Stimulated activated naive CD4-positive, alpha-beta T cell (primary cell): ENCODE results near the gene SEPSECS.

ENCODE experiments used
- DNase-seq, 6 experiments: peaks; one replicate each; lab custom pipeline; 2025; lab: John Stamatoyannopoulos, UW

The SEPSECS gene

DNA sequence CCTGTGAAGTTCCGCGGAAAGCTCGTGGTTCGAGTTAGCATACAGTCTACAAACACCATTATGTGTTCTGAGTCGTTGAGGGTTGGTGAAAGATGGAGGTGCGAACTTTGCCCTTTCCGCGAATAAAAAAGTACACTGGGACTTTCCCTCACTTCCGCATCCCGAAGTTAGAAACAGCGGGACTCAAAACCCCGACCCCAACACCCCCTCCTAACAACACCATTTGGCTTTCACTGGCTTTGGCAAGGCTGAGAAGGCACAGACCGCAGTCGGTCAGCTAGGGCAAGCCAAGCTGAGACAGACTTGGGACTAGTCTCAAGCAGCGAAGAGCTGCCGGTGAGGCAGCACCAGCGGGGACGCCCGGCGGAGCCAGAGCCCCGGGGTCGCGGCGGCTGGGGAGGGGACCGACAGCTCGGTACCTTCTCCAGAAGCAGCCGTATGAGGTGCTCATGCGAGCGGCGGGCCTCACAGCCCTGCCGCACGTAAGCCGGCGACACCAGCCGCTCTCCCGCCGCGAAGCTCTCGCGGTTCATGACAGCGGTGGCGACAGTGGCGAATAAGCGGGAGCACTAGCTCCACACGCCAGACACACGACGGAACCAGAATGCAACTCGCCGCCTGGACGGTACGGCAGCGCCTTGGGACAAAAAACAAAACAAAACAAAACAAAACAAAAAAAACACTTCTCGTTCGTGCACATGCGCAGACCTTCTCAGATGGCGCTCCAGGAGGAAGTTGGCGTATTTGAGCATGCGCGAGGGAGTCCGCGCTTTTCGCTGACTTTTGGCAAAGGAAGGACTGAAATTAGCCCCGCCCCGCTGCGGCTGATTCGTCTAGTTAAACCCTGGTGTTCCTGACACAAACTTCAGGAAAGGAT, at the start of gene SEPSECS:
TSS of gene SEPSECS (minus strand) at position 613 of the 877 bp plus-strand sequence. CDS start at position 533, 80 bp downstream.
- peak; percentile 84 to 96 (median 95) for DNase-seq

DNA sequence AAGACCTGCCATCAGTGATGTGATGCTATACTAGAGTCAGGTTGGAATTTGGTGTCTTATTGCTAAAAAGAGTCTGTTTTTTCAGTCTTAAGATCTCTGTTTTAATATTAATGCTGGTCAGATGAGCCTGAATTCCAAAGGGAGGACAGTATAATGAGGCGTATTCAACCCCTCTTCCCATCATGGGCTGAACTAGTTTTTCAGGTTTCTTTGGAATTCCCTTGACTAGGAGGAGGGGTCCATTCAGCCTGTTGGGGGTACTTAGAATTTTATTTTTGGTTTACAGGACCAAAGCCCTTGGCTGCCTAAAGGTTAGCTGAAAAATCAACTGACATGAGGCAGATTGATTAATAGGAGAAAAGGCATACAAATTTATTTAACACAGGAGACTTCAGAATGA, 49.5 kb upstream of the SEPSECS start:
- DNase-seq, result no peak

DNA sequence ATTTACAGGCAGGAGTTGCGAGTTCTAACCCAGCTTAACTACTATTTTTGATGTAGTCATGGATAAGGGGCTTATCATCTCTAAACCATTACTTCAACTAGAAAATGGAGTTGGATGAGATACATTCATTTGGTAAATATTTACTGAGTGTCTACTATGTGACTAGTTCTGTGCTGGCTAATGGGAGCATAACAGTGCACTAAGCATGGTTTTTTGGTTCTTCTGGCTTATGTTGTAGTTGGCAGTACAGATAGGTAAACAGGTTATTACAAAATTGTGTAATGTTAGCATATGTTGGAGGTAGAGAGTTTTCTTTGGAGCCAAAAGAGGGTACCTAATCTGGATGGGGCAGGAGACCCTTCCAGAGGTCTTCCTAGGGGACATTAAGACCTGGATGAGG, 47.7 kb upstream of the SEPSECS start:
- DNase-seq, result no peak

DNA sequence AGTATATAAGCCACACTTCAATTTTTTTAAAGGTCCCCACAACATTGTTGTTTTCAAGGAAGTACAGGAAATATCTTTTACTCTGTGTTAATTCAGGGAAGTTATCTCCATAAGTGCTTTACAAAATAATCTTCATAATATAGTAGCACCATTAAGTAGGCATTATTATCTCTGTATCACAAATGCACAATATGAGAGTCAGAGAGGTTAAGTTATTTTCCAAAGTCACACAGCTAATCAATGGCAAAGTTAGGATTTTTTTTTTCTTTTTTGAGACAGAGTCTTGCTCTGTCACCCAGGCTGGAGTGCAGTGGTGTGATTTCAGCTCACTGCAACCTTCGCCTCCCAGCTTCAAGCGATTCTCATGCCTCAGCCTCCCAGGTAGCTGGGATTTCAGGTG, 38.5 kb upstream of the SEPSECS start:
- no peak for DNase-seq

DNA sequence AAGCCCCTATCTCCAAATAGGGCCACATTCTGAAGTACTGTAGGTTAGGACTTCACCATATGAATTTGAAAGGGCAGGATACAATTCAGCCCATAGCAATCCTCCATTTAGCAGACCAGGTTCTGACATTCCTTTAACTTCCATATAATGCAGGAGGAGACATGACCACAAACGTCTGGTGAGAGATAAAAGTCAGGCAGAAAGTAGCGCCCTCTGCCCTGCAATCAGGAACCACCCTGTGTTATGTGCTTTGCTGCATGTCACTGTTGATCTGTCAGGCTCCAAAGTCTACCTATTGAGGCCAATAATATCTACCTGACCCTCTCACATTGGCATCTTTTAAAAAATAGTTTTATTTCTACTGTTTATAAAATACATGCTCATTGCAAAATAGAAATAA, 30.2 kb upstream of the SEPSECS start:
- no peak for DNase-seq

DNA sequence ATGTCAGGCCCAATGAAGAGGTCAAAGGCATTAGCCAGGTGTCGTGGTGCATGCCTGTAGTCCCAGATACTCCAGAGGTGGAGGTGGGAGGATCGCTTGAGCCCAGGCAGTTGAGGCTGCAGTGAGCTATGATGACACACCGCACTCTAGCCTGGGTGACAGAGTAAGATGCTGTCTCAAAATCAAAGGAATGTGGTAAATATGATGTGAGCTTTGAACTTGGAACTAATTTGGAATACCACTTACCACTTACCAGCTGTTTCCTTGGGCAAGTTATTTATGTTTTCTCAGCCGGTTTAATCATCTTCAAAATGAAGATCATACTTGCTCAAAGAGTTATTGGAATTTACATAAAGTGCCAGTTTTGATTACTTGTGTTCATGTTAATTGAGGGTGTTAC, 23.8 kb upstream of the SEPSECS start:
- no peak for DNase-seq

GRCh38 chr4:25182937-25183336, 22.7 kb upstream of the SEPSECS start:
- no peak for DNase-seq

GRCh38 chr4:25180524-25181131, 20.4 kb upstream of the SEPSECS start:
- DNase-seq, result peak in 3 of 6 experiments; percentile 2 to 18 (median 15)

GRCh38 chr4:25178838-25179261, 18.6 kb upstream of the SEPSECS start:
- peak in 4 of 6 experiments; percentile 0 to 64 (median 38) for DNase-seq

DNA sequence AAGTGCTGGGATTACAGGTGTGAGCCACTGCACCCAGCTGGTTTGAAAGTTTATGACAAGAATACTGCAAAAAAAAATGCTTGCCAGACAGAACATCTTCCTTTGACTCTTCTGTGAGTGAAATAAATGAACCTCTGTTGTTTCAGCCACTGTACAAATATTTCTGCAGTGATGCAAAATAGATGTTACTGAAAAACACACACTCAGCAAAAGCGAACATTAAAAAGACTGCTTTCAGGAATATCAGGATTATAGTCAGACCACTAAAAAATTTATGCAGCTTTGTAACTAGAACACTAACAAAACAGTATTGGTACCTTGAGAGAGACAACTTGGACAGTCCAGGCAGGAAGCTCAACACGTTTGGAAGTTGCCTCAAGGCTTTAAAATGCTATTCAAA, 16.9 kb upstream of the SEPSECS start:
- no peak for DNase-seq

DNA sequence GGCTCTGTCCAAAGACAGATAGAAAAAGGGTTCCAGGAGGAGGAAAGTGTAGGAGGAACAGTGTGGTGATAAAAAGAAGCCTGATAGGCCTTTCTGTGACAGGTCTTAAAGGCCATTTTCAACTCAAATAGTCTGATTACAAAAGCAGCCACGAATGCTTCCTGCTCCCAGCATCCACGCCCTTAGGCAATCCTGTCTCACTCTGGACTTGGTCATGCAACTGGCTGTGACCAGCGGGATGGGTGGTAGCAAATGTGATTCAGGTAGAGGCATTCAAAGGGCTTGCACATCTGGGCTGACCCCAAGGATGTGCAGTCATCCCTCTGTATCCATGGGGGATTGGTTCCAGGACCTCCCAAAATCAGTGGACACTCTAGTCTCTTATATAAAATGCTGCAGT, 14.4 kb upstream of the SEPSECS start:
- DNase-seq, result no peak

- DNase-seq, result no peak
These were observed 13.0 kb upstream of the SEPSECS start for GRCh38 chr4:25172961-25173915.

- DNase-seq, result no peak
These were observed 11.1 kb upstream of the SEPSECS start for GRCh38 chr4:25171201-25171865.

- DNase-seq, result no peak
These were observed 9.2 kb upstream of the SEPSECS start for GRCh38 chr4:25169446-25169845.

DNA sequence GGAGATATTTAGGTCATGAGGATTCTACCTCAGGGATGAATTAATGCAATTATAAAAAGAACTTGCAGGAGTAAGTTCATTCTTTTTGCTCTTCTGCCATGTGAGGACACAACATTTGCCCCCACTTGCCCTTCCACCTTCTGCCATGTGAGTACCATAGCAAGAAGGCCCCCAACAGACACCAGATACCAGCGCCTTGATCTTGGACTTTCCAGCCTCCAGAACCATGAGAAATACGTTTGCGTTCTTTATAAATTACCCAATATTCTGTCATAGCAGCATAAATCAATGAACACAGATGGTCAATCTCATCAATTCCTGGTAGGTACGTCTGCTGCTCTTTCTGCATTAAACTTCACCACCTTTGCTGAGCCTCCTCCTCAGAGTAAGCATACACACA, 5.7 kb upstream of the SEPSECS start:
- no peak for DNase-seq

DNA sequence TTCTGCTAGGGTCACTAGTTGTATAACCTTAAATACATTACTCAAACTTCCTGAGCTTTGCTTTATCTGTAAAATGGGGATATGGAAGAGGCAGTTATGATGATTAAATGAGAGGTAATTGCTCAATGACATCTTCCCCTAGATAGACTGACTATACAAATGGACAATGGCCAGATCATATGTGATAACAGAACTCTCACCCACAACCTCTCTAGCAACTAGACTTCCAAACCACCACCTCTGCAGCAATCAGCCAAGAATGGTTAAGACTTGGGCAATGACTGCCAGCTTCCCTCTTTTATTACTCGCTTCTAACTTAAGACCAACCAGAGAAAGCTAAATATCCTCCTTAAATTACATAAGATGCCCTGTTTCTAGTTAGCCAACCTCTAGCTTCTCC, 2.9 kb upstream of the SEPSECS start:
- no peak for DNase-seq

DNA sequence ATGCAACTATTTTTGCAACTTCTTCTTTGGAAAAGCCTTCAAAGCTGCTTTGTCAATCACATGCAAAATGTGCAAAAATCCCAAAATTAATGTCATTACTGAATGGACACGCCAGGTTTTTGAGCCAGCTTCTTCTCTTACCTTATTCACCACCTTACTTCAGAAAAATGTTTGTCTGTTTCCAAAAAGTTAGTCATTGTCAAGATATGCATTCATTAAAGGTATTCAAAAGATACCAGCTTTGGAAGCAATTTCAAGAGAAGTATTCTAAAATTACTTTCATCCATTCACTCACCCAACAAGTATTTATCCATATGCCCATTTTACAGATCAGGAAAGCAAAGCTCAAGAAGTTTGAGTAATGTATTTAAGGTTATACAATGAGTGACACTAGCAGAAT, 2.3 kb upstream of the SEPSECS start:
- DNase-seq, result no peak

DNA sequence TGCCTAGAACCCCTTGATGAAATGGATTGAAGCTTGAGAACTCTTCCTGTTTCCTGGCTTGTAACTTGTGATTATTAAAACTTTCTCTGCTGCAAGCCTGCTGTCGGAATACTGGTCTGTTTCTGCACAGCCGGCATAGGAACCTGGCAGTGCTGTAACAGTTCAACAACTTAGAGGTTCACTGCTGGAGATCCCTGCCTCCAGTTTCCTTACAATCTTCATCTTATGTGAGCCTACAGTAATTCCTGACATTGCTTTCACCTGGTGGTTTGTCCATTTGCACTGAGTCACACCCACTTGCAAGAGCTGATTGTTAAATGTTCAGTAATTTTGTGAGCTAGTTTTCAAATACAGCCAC, 1.3 kb upstream of the SEPSECS start:
- peak in 1 of 6 experiments; percentile 7 for DNase-seq

- peak in 2 of 6 experiments; percentile 2 to 30 for DNase-seq
These were observed 704 bp upstream of the SEPSECS start for GRCh38 chr4:25160714-25161592.

DNA sequence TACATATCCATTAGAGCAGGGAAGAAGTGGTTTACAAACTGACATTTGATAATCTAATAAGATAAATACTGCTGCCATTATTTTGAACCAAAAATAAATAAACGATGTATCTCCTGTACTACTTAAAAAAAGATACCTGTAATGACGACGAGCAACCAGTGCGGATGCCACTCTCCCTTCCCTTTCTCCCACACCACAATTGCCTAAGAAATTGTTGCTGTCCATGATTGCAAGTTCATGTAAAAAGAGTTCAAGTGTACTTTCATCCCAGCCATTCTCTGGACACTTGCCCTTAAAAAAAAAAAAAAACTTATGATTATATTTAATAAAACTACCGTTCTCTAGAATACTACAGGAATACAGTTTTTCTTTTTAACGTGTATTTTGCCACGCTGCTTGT, 1.4 kb downstream of the SEPSECS start:
- DNase-seq, result peak in 1 of 6 experiments; percentile 0

DNA sequence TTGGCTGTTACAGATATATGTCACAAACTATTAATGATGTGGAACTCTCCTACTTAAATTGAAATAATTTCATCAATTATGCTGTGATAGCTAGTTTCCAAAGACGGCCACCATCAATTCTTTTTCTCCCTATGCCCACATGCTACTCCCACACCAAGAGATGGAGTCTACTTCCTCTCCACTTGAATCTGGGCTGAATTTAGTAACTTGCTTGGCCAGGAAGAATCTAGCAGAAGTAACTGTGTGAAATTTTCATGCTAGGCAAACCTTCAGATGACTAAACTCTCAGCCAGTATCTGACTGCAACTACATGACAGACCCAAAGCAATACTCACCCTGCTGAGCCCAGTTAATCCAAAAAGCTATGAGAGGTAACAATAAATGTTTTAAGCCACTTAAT, 3.2 kb downstream of the SEPSECS start:
- no peak for DNase-seq
